Mesendoderm (in vitro differentiated cells): ENCODE data around the gene PHETA1.

ENCODE experiments used
- DNase-seq: peaks from one replicate; pipeline ENCODE4 v3.0.0; 2013
- H2AK5ac ChIP-seq: 2 replicates; pipeline ENCODE4 v1.6.1; 2013; ENCODE audit warnings: low read length, inconsistent platforms
- H2BK120ac ChIP-seq: 2 replicates; pipeline ENCODE4 v1.6.1; 2013; ENCODE audit warnings: low read depth, mild to moderate bottlenecking, low read length, moderate library complexity, mixed read lengths
- H2BK15ac ChIP-seq: replicated peaks from 2 replicates; pipeline ENCODE4 v1.6.1; 2013; ENCODE audit warnings: low read depth, mild to moderate bottlenecking, moderate library complexity
- H2BK5ac ChIP-seq: 2 replicates; pipeline ENCODE4 v1.6.1; 2013; ENCODE audit warnings: low read length, inconsistent platforms
- H3K18ac ChIP-seq: 2 replicates; pipeline ENCODE4 v1.6.1; 2013; ENCODE audit warnings: mild to moderate bottlenecking, low read length, mixed read lengths
- H3K23ac ChIP-seq: one replicate; pipeline ENCODE4 v1.6.1; 2013; ENCODE audit warnings: low read length
- H3K27ac ChIP-seq: 2 replicates; pipeline ENCODE4 v1.5.1; 2013; ENCODE audit warnings: low read depth, mild to moderate bottlenecking, inconsistent platforms, low read length, moderate library complexity
- H3K27me3 ChIP-seq: 2 replicates; pipeline ENCODE4 v1.6.1; 2013; ENCODE audit warnings: low read length, control low read depth, mild to moderate bottlenecking, inconsistent platforms; ENCODE audit not compliant: insufficient read depth, poor library complexity
- H3K36me3 ChIP-seq: 2 replicates; pipeline ENCODE4 v1.6.1; 2013; ENCODE audit warnings: low read length, inconsistent platforms; ENCODE audit not compliant: control insufficient read depth, insufficient read depth
- H3K4ac ChIP-seq: one replicate; pipeline ENCODE4 v1.6.1; 2013; ENCODE audit warnings: low read depth, mild to moderate bottlenecking, low read length, moderate library complexity
- H3K4me1 ChIP-seq: 2 replicates; pipeline ENCODE4 v1.6.1; 2013; ENCODE audit warnings: low read depth, low read length, inconsistent platforms; ENCODE audit not compliant: control insufficient read depth
- H3K4me2 ChIP-seq: 2 replicates; pipeline ENCODE4 v1.6.1; 2013; ENCODE audit warnings: low read length
- H3K4me3 ChIP-seq: 2 replicates; pipeline ENCODE4 v1.5.1; 2013; ENCODE audit warnings: mild to moderate bottlenecking, low read length
- H3K56ac ChIP-seq: one replicate; pipeline ENCODE4 v1.6.1; 2013; ENCODE audit warnings: low read length
- H3K79me1 ChIP-seq: 2 replicates; pipeline ENCODE4 v1.6.1; 2013; ENCODE audit warnings: low read length, inconsistent platforms
- H3K79me2 ChIP-seq: 2 replicates; pipeline ENCODE4 v1.6.1; 2013; ENCODE audit warnings: mild to moderate bottlenecking, low read length; ENCODE audit not compliant: control insufficient read depth, insufficient read depth
- H3K9ac ChIP-seq: 2 replicates; pipeline ENCODE4 v1.6.1; 2013; ENCODE audit warnings: low read length, inconsistent platforms
- H4K5ac ChIP-seq: one replicate; pipeline ENCODE4 v1.6.1; 2013; ENCODE audit warnings: low read length
- H4K8ac ChIP-seq: one replicate; pipeline ENCODE4 v1.6.1; 2013; ENCODE audit warnings: low read depth, mild to moderate bottlenecking, control low read depth, low read length, moderate library complexity
- WGBS: extraction: QIAGEN DNeasy Blood & Tissue Kit; methylation state at CpG from one replicate; pipeline ENCODE4 v1.1.7; 2013; ENCODE audit warnings: low lambda C conversion rate, missing lambda C conversion rate; ENCODE audit not compliant: insufficient coverage; ENCODE audit errors: extremely low coverage; 5-methylcytosine and 5-hydroxymethylcytosine counted together

Gene PHETA1

DNA sequence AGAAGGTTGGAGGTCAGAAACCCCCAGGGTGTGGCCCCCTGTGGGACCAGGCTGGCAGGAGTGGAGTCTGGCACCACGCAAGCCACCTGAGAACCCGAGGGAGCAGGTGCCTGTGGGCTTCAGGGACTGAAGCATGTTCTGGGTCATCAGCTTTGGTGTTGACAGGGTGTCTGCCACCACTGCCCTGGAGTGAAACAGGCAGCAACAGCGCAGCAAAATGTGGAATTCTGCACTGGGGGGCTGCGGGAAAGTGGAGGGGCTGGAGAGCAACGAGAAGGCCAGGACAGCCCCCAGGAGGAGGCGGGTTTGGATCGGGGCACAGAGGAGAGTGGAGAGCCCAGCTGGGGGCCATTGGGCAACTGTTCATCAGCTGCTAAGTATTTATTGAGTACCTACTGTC is 15.9 kb downstream of the PHETA1 start:
- H3K79me1 ChIP-seq = no peaks in the 10 kb centered on the region
- H3K56ac ChIP-seq = no peak overlapping the region
- no peak for DNase-seq
- no peak overlapping the region for H2BK5ac ChIP-seq
- H2BK15ac ChIP-seq = no peak overlapping the region
- H3K4me3 ChIP-seq = no peak overlapping the region
- H3K18ac ChIP-seq = no peak overlapping the region
- H3K9ac ChIP-seq = no peak overlapping the region
- no peak overlapping the region for H4K5ac ChIP-seq
- no peaks in the 10 kb centered on the region for H3K27me3 ChIP-seq
- WGBS = no CpG with 5 or more reads among the region's 7 CpGs
- no peaks in the 10 kb centered on the region for H3K4me1 ChIP-seq
- H2BK120ac ChIP-seq = no peak overlapping the region
- no peaks in the 10 kb centered on the region for H3K36me3 ChIP-seq
- no peaks in the 10 kb centered on the region for H3K79me2 ChIP-seq
- H2AK5ac ChIP-seq = no peak overlapping the region
- H3K23ac ChIP-seq = no peak overlapping the region
- no peak overlapping the region for H3K4me2 ChIP-seq
- H3K4ac ChIP-seq = no peak overlapping the region
- H4K8ac ChIP-seq = no peak overlapping the region
- no peak overlapping the region for H3K27ac ChIP-seq

GRCh38 chr12:111352296-111352993 is 16.4 kb downstream of the PHETA1 start:
- H3K4me1 ChIP-seq = no peaks in the 10 kb centered on the region
- H3K56ac ChIP-seq = no peak overlapping the region
- no peak overlapping the region for H4K5ac ChIP-seq
- no peaks in the 10 kb centered on the region for H3K79me1 ChIP-seq
- H3K27ac ChIP-seq = no peak overlapping the region
- no peak for DNase-seq
- H3K36me3 ChIP-seq = no peaks in the 10 kb centered on the region
- no peak overlapping the region for H2BK5ac ChIP-seq
- H3K18ac ChIP-seq = no peak overlapping the region
- H3K9ac ChIP-seq = no peak overlapping the region
- no peak overlapping the region for H4K8ac ChIP-seq
- H2AK5ac ChIP-seq = no peak overlapping the region
- H3K23ac ChIP-seq = no peak overlapping the region
- WGBS = no CpG with 5 or more reads among the region's 9 CpGs
- no peak overlapping the region for H3K4me2 ChIP-seq
- H2BK15ac ChIP-seq = no peak overlapping the region
- H3K4me3 ChIP-seq = no peak overlapping the region
- no peak overlapping the region for H3K4ac ChIP-seq
- H2BK120ac ChIP-seq = no peak overlapping the region
- no peaks in the 10 kb centered on the region for H3K79me2 ChIP-seq
- H3K27me3 ChIP-seq = no peaks in the 10 kb centered on the region

GRCh38 chr12:111351026-111351425 is 17.9 kb downstream of the PHETA1 start:
- H3K9ac ChIP-seq = no peak overlapping the region
- no peak overlapping the region for H3K18ac ChIP-seq
- no peak overlapping the region for H2BK5ac ChIP-seq
- H4K8ac ChIP-seq = no peak overlapping the region
- WGBS = no CpG with 5 or more reads among the region's 2 CpGs
- no peak for DNase-seq
- H3K79me2 ChIP-seq = no peaks in the 10 kb centered on the region
- no peaks in the 10 kb centered on the region for H3K36me3 ChIP-seq
- H3K4me2 ChIP-seq = no peak overlapping the region
- no peak overlapping the region for H2AK5ac ChIP-seq
- H2BK120ac ChIP-seq = no peak overlapping the region
- no peaks in the 10 kb centered on the region for H3K79me1 ChIP-seq
- H3K4me3 ChIP-seq = no peak overlapping the region
- no peaks in the 10 kb centered on the region for H3K27me3 ChIP-seq
- no peak overlapping the region for H2BK15ac ChIP-seq
- no peak overlapping the region for H4K5ac ChIP-seq
- no peak overlapping the region for H3K23ac ChIP-seq
- H3K4ac ChIP-seq = no peak overlapping the region
- H3K27ac ChIP-seq = no peak overlapping the region
- H3K56ac ChIP-seq = no peak overlapping the region
- H3K4me1 ChIP-seq = no peaks in the 10 kb centered on the region

- H2BK120ac ChIP-seq = no peak overlapping the region
- H3K79me1 ChIP-seq = no peaks in the 10 kb centered on the region
- DNase-seq = no peak
- H3K4me1 ChIP-seq = no peaks in the 10 kb centered on the region
- no peak overlapping the region for H3K27ac ChIP-seq
- no CpG with 5 or more reads among the region's 17 CpGs for WGBS
- no peak overlapping the region for H2BK5ac ChIP-seq
- H3K36me3 ChIP-seq = no peaks in the 10 kb centered on the region
- no peak overlapping the region for H3K4ac ChIP-seq
- H3K79me2 ChIP-seq = no peaks in the 10 kb centered on the region
- H3K23ac ChIP-seq = no peak overlapping the region
- H3K4me2 ChIP-seq = no peak overlapping the region
- H4K5ac ChIP-seq = no peak overlapping the region
- no peak overlapping the region for H3K9ac ChIP-seq
- no peak overlapping the region for H3K56ac ChIP-seq
- no peak overlapping the region for H3K4me3 ChIP-seq
- no peak overlapping the region for H3K18ac ChIP-seq
- no peak overlapping the region for H2AK5ac ChIP-seq
- no peak overlapping the region for H2BK15ac ChIP-seq
- no peak overlapping the region for H4K8ac ChIP-seq
- H3K27me3 ChIP-seq = no peaks in the 10 kb centered on the region
These were observed 19.0 kb downstream of the PHETA1 start for GRCh38 chr12:111349748-111350520.

- H3K56ac ChIP-seq = no peak overlapping the region
- no peak overlapping the region for H3K4me3 ChIP-seq
- no peak for DNase-seq
- no peaks in the 10 kb centered on the region for H3K27me3 ChIP-seq
- H2BK15ac ChIP-seq = no peak overlapping the region
- H3K4me2 ChIP-seq = no peak overlapping the region
- H3K4ac ChIP-seq = no peak overlapping the region
- H3K79me1 ChIP-seq = no peaks in the 10 kb centered on the region
- H2BK120ac ChIP-seq = no peak overlapping the region
- no peak overlapping the region for H3K27ac ChIP-seq
- no CpG with 5 or more reads among the region's 11 CpGs for WGBS
- no peak overlapping the region for H3K18ac ChIP-seq
- H3K36me3 ChIP-seq = no peaks in the 10 kb centered on the region
- H4K8ac ChIP-seq = no peak overlapping the region
- H3K79me2 ChIP-seq = no peaks in the 10 kb centered on the region
- no peak overlapping the region for H2AK5ac ChIP-seq
- no peak overlapping the region for H2BK5ac ChIP-seq
- no peak overlapping the region for H4K5ac ChIP-seq
- H3K4me1 ChIP-seq = no peaks in the 10 kb centered on the region
- no peak overlapping the region for H3K23ac ChIP-seq
- no peak overlapping the region for H3K9ac ChIP-seq
These were observed 19.7 kb downstream of the PHETA1 start for GRCh38 chr12:111349101-111349747.
